ENCODE measurements around the gene GPR146.

DNA sequence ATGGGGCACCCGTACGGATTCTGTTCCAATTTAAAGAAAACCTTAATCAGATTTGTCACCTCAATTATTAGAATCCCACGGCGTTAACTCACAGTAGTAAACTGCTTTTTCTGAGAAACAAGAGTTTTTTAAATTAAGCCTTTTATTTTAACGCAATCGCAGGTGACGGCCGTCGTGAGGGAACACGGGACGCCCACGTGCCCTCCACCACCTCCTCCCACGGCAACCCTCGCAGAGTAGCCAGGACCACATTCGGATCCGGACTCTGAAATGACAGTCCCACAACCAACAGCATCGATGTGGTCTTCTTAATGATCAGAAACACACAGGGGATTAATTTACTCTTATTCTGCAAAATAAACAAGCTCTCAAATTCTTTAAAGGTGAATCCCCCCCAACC is 22.0 kb upstream of the GPR146 start:
- TF ChIP-seq, protein P1, sequence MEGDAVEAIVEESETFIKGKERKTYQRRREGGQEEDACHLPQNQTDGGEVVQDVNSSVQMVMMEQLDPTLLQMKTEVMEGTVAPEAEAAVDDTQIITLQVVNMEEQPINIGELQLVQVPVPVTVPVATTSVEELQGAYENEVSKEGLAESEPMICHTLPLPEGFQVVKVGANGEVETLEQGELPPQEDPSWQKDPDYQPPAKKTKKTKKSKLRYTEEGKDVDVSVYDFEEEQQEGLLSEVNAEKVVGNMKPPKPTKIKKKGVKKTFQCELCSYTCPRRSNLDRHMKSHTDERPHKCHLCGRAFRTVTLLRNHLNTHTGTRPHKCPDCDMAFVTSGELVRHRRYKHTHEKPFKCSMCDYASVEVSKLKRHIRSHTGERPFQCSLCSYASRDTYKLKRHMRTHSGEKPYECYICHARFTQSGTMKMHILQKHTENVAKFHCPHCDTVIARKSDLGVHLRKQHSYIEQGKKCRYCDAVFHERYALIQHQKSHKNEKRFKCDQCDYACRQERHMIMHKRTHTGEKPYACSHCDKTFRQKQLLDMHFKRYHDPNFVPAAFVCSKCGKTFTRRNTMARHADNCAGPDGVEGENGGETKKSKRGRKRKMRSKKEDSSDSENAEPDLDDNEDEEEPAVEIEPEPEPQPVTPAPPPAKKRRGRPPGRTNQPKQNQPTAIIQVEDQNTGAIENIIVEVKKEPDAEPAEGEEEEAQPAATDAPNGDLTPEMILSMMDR (IDR thresholded peaks at IDR 0.05): no peak
- no peak for TF ChIP-seq POLR2A (IDR thresholded peaks at IDR 0.05)
